ENCODE data around the gene MAB21L3. TPM values are rescaled to one million over a fixed set of nuclear protein-coding genes. Genes with fewer than 3 reads are reported as not detected.

The MAB21L3 gene
- total and polyA plus RNA-seq, 4 donors = 0.13 to 0.42 (median 0.26) TPM

GRCh38 chr1:116129537-116129936 lies 18.3 kb downstream of the MAB21L3 start:
- no peak overlapping the region for H3K9ac ChIP-seq (ENCODE audit: low read depth in 1 of 2, low read length in 2 of 2)
- no peak overlapping the region for H3K4me3 ChIP-seq (ENCODE audit: low read depth in 1 of 3, low read length in 3 of 3)
- WGBS = 75% methylated on average over 6 of the region's 6 CpGs
- H3K27ac ChIP-seq (ENCODE audit: low read depth in 1 of 2, low read length in 2 of 2) = no peak overlapping the region
- peaks cover 0 to 2% (median 0%) of the 10 kb centered on the region in 4 donors for H3K9me3 ChIP-seq (ENCODE audit: control insufficient read depth in 4 of 4, low read length in 3 of 4)
- H3K4me1 ChIP-seq (ENCODE audit: control insufficient read depth in 4 of 4, insufficient read depth in 4 of 4, low read length in 3 of 4) = no peaks in the 10 kb centered on the region
- no peaks in the 10 kb centered on the region for H3K27me3 ChIP-seq (ENCODE audit: control insufficient read depth in 4 of 4, insufficient read depth in 4 of 4, low read length in 3 of 4)
- no peak for DNase-seq (ENCODE audit: low spot score)
- H3K36me3 ChIP-seq (ENCODE audit: control insufficient read depth in 4 of 4, insufficient read depth in 3 of 4, low read depth in 1 of 4, low read length in 3 of 4) = no peaks in the 10 kb centered on the region
- TF ChIP-seq HNF4G (IDR thresholded peaks at IDR 0.05) (no peak), FOXA2 (IDR thresholded peaks at IDR 0.05) (no peak), EGR1 (IDR thresholded peaks at IDR 0.05; ENCODE audit: low read depth in 2 of 2) (no peak), RXRA (IDR thresholded peaks at IDR 0.05) (no peak), RAD21 (IDR thresholded peaks at IDR 0.05) (no peak), REST (IDR thresholded peaks at IDR 0.05) (no peak), FOXA1 (IDR thresholded peaks at IDR 0.05) (no peak), YY1 (IDR thresholded peaks at IDR 0.05) (no peak), HNF4A (conservative IDR thresholded peaks at IDR 0.05) (no peak), ZBTB33 (IDR thresholded peaks at IDR 0.05) (no peak), CTCF (IDR thresholded peaks at IDR 0.05; ENCODE audit: low read depth, low read length, missing input control) (no peak), SP1 (IDR thresholded peaks at IDR 0.05) (no peak), TAF1 (conservative IDR thresholded peaks at IDR 0.05) (no peak)

GRCh38 chr1:116130356-116130755 lies 19.2 kb downstream of the MAB21L3 start:
- Histone ChIP-seq H3K36me3 (ENCODE audit: control insufficient read depth in 4 of 4, insufficient read depth in 3 of 4, low read depth in 1 of 4, low read length in 3 of 4) (no peaks in the 10 kb centered on the region), H3K4me1 (ENCODE audit: control insufficient read depth in 4 of 4, insufficient read depth in 4 of 4, low read length in 3 of 4) (no peaks in the 10 kb centered on the region), H3K4me3 (ENCODE audit: low read depth in 1 of 3, low read length in 3 of 3) (no peak overlapping the region), H3K9ac (ENCODE audit: low read depth in 1 of 2, low read length in 2 of 2) (no peak overlapping the region), H3K27me3 (ENCODE audit: control insufficient read depth in 4 of 4, insufficient read depth in 4 of 4, low read length in 3 of 4) (no peaks in the 10 kb centered on the region), H3K9me3 (ENCODE audit: control insufficient read depth in 4 of 4, low read length in 3 of 4) (peaks cover 0 to 2% (median 0%) of the 10 kb centered on the region in 4 donors), H3K27ac (ENCODE audit: low read depth in 1 of 2, low read length in 2 of 2) (no peak overlapping the region)
- no peak for DNase-seq (ENCODE audit: low spot score)
- TF ChIP-seq SP1 (IDR thresholded peaks at IDR 0.05) (no peak), JUND (IDR thresholded peaks at IDR 0.05) (no peak), EGR1 (IDR thresholded peaks at IDR 0.05; ENCODE audit: low read depth in 2 of 2) (no peak), REST (IDR thresholded peaks at IDR 0.05) (no peak), FOXA2 (IDR thresholded peaks at IDR 0.05) (no peak), HNF4A (conservative IDR thresholded peaks at IDR 0.05) (no peak), RAD21 (IDR thresholded peaks at IDR 0.05) (no peak), ATF3 (IDR thresholded peaks at IDR 0.05) (no peak), RXRA (IDR thresholded peaks at IDR 0.05) (no peak), ZBTB33 (IDR thresholded peaks at IDR 0.05) (no peak), MAX (IDR thresholded peaks at IDR 0.05) (no peak), TAF1 (conservative IDR thresholded peaks at IDR 0.05) (no peak), GABPA (IDR thresholded peaks at IDR 0.05 in 1 of 2, conservative IDR thresholded peaks at IDR 0.05 in 1 of 2) (no peak)
